ENCODE data around the gene KRTAP10-12. TPM values are rescaled to one million over a fixed set of nuclear protein-coding genes. Genes with fewer than 3 reads are reported as not detected.

KRTAP10-12 gene
- total RNA-seq, 1 experiment from 2014 or later: not detected

DNA sequence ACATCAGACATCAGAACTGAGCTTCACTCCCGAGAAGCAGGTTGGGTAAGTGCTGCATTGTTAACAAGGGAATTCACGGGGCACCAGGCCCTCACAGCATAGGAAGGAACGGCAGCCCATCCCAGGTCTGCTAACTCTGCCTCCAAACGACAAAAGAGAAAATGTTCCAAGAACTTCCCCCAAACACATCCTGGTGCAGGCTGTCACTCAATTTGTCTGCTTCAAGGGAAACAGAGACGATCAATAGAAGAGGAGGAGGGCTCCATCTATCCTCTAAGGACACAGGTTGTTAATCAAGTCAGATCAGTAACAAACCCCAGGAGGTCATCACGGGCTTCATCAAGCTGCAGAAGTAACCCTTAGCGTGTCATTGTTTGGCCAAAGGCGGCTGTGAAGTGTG is 17.9 kb downstream of the KRTAP10-12 start:
- H3K27ac Mint-ChIP-seq (ENCODE audit: low read depth, unreplicated experiment): no peak overlapping the region
- CTCF ChIA-PET: interaction anchor here (1.2 kb wide), 1 partner anchor 12 kb away, joined by 3 read pairs; no protein-coding TSS in a partner anchor
- no peak overlapping the region for H3K4me3 Mint-ChIP-seq (ENCODE audit: unreplicated experiment)
- POLR2A ChIA-PET: no interaction called here
- no peaks in the 10 kb centered on the region for H3K36me3 Mint-ChIP-seq (ENCODE audit: insufficient read depth, unreplicated experiment)
- no TSS peak for BruUV-seq (replicated peaks)
- no peaks in the 10 kb centered on the region for H3K9me3 Mint-ChIP-seq (ENCODE audit: unreplicated experiment)
- DNase-seq (ENCODE audit: unreplicated experiment): no peak
- intact Hi-C loops (cut with micrococcal nuclease): no loop called here
- no peaks in the 10 kb centered on the region for H3K4me1 Mint-ChIP-seq (ENCODE audit: insufficient read depth, unreplicated experiment)
- TF ChIP-seq, protein P1, sequence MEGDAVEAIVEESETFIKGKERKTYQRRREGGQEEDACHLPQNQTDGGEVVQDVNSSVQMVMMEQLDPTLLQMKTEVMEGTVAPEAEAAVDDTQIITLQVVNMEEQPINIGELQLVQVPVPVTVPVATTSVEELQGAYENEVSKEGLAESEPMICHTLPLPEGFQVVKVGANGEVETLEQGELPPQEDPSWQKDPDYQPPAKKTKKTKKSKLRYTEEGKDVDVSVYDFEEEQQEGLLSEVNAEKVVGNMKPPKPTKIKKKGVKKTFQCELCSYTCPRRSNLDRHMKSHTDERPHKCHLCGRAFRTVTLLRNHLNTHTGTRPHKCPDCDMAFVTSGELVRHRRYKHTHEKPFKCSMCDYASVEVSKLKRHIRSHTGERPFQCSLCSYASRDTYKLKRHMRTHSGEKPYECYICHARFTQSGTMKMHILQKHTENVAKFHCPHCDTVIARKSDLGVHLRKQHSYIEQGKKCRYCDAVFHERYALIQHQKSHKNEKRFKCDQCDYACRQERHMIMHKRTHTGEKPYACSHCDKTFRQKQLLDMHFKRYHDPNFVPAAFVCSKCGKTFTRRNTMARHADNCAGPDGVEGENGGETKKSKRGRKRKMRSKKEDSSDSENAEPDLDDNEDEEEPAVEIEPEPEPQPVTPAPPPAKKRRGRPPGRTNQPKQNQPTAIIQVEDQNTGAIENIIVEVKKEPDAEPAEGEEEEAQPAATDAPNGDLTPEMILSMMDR (IDR thresholded peaks at IDR 0.05; ENCODE audit: unreplicated experiment): no peak
- H3K27me3 Mint-ChIP-seq (ENCODE audit: insufficient read depth, unreplicated experiment): peaks cover 73% of the 10 kb centered on the region

DNA sequence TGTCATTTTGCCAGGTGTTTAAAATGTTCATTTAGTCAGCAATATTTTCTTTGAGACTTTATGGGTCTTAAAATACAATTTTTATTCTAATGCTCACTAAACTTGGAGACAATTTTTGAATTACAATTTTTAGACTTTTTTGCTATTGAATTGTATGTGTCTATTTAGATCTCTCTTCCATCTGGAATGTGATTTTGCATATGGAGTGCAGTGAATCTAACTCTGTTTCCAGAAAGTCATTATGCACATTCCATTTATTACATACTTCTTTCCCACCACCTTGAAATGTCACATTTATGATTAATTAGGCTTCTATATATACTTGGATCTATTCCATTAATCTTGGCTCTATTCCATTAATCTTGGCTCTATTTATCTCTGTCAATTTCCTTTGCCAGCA is 20.0 kb downstream of the KRTAP10-12 start:
- CTCF ChIA-PET: no interaction called here
- BruUV-seq (replicated peaks): no TSS peak

DNA sequence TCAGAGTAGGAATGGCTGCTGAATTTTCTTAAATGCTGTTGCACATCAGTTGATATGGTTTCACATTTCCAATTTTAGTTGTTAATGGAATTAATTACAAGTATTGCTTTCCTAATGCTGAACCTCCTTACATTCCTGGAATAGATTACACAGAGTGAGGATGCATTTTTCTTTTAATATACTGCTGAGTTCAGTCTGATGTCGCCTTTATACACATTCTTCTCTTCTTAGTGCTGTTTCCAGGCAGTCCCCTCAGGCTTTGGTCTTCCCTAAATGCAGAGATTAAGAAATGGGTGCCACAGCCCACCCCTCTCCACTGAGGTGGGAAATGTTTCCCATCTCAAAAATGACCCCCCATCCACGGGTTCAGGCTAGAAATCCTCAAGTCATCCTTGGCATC is 21.1 kb downstream of the KRTAP10-12 start:
- H3K27me3 Mint-ChIP-seq (ENCODE audit: insufficient read depth, unreplicated experiment): peaks cover 57% of the 10 kb centered on the region
- no peaks in the 10 kb centered on the region for H3K9me3 Mint-ChIP-seq (ENCODE audit: unreplicated experiment)
- H3K4me3 Mint-ChIP-seq (ENCODE audit: unreplicated experiment): no peak overlapping the region
- CTCF ChIA-PET: no interaction called here
- no peaks in the 10 kb centered on the region for H3K4me1 Mint-ChIP-seq (ENCODE audit: insufficient read depth, unreplicated experiment)
- no peak overlapping the region for H3K27ac Mint-ChIP-seq (ENCODE audit: low read depth, unreplicated experiment)
- POLR2A ChIA-PET: no interaction called here
- intact Hi-C loops (cut with micrococcal nuclease): no loop called here
- BruUV-seq (replicated peaks): no TSS peak
- TF ChIP-seq, protein P1 (IDR thresholded peaks at IDR 0.05; ENCODE audit: unreplicated experiment): no peak
- H3K36me3 Mint-ChIP-seq (ENCODE audit: insufficient read depth, unreplicated experiment): no peaks in the 10 kb centered on the region
- DNase-seq (ENCODE audit: unreplicated experiment): no peak

More for the DNA sequence above, 20.0 kb downstream of the KRTAP10-12 start:
- Mint-ChIP-seq H3K4me1 (ENCODE audit: insufficient read depth, unreplicated experiment) (no peaks in the 10 kb centered on the region), H3K9me3 (ENCODE audit: unreplicated experiment) (no peaks in the 10 kb centered on the region), H3K4me3 (ENCODE audit: unreplicated experiment) (no peak overlapping the region), H3K36me3 (ENCODE audit: insufficient read depth, unreplicated experiment) (no peaks in the 10 kb centered on the region), H3K27me3 (ENCODE audit: insufficient read depth, unreplicated experiment) (peaks cover 60% of the 10 kb centered on the region), H3K27ac (ENCODE audit: low read depth, unreplicated experiment) (no peak overlapping the region)
- TF ChIP-seq, protein P1 (IDR thresholded peaks at IDR 0.05; ENCODE audit: unreplicated experiment): no peak
- POLR2A ChIA-PET: no interaction called here
- no peak for DNase-seq (ENCODE audit: unreplicated experiment)
- intact Hi-C loops (cut with micrococcal nuclease): no loop called here

DNA sequence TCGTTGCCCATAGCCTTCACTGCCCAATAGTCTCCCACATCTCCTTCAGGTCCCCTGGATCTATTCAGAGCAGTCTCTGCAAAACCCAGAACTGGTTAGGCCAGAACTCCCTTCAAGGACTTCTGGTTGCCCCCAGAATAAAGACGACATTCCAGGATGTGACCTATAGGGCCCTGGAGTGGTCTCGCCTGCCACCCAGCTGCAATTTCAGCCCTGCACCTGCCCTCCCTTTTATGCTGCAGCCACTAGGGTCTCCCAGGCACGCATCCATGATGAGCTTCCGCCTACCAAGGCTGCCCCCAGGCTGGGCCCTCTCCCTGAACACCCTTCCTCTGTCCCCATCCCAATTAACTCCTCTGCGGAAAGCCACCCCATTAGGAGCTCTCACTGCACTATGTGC is 21.6 kb downstream of the KRTAP10-12 start:
- no peak overlapping the region for H3K27ac Mint-ChIP-seq (ENCODE audit: low read depth, unreplicated experiment)
- no peaks in the 10 kb centered on the region for H3K9me3 Mint-ChIP-seq (ENCODE audit: unreplicated experiment)
- no peaks in the 10 kb centered on the region for H3K36me3 Mint-ChIP-seq (ENCODE audit: insufficient read depth, unreplicated experiment)
- TF ChIP-seq, protein P1 (IDR thresholded peaks at IDR 0.05; ENCODE audit: unreplicated experiment): no peak
- DNase-seq (ENCODE audit: unreplicated experiment): no peak
- no peaks in the 10 kb centered on the region for H3K4me1 Mint-ChIP-seq (ENCODE audit: insufficient read depth, unreplicated experiment)
- H3K27me3 Mint-ChIP-seq (ENCODE audit: insufficient read depth, unreplicated experiment): peaks cover 55% of the 10 kb centered on the region
- intact Hi-C loops (cut with micrococcal nuclease): no loop called here
- POLR2A ChIA-PET: no interaction called here
- CTCF ChIA-PET: interaction anchor here (0.7 kb wide), 1 partner anchor 366 kb away, joined by 4 read pairs; no protein-coding TSS in a partner anchor
- no peak overlapping the region for H3K4me3 Mint-ChIP-seq (ENCODE audit: unreplicated experiment)
- BruUV-seq (replicated peaks): no TSS peak

All from MCF 10A (cell line).